HG03354 (cell line): ENCODE data around the gene CNTNAP2.

ENCODE experiments used
- ATAC-seq: cut with Tn5 transposase; IDR thresholded peaks from one replicate; pipeline ENCODE4 v1.9.1; 2021; ENCODE audit warnings: mild to moderate bottlenecking; ENCODE audit not compliant: unreplicated experiment, poor library complexity, severe bottlenecking

Gene CNTNAP2

DNA sequence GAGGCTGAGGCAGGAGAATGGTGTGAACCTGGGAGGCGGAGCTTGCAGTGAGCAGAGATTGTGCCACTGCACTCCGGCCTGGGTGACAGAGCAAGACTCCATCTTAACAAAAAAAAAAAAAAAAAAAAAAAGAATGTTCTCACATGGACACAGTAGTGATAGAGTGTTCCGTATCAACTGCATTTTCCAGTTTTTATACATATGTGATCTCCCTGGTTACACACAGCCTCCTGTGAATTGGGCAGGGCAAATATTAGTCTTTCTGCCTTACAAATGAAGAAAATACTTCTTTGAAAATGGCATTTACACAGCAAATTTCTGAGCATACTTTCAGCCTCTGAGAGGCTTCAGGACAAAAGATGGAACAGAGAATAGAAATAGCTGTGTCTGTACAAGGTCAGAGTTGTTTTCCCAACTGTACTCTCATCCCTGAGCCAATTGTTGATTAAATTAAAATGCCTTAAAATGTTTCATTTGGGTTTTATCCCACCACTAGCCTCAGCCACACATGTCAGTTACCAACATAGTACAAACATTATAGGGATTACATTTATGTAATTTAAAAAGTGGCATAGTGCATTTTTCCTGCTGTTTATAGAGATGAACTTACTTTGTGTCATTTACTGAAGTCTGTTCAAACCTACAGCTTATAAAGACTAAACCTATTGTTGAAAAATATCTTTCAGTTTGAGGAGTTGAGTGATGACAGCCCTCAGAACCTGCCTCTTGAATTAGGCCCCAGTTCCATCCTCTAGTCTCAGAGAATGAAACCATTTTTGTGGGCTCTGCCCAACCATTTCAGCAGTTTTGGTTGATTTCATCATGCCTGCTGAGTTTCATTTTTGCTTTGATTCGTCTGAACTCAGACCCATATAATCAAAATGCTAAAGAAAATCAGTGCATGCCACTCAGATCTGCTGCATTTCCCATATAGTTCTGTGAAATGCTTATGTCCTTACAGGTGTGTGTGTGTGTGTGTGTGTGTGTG lies 1864.5 kb downstream of the CNTNAP2 start:
- ATAC-seq: peak; percentile 69

DNA sequence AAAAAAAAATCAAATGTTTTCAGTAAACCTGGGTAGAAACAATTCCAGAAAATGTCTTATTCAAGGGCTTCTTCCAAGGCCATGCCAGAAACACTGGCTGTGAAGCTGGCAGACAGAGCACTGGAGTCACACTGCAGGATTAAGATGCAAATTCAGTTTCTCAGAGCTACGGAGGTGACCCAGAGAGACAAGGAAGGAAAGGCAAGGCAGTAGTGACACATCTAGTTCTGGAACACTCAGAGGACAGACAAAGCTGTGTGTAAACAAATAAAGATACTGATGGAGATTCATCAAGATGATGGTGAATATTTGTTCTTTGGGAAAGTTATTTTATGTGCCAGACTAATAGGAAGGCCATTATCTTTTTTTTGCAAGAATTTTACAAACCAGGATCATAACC lies 1865.7 kb downstream of the CNTNAP2 start:
- ATAC-seq: no peak

DNA sequence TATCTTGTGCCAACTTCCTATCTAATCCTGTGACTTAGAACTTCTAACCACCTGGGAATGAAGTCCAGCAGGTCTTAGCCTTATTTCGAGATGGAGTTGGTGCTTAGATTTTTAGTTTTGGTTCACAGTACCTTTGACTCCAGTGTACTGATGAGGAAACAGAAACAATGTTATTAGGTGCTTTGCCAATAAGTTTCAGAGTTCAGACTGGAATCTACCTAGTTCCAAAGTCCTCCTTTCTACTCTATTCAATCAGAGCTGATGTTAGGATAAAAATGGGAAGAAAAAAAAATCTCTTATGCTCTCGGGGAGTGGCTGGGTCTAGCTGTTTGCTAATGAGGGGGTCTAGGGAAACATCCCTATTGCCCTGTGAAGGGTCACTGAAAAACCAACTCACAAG lies 1867.7 kb downstream of the CNTNAP2 start:
- no peak for ATAC-seq

DNA sequence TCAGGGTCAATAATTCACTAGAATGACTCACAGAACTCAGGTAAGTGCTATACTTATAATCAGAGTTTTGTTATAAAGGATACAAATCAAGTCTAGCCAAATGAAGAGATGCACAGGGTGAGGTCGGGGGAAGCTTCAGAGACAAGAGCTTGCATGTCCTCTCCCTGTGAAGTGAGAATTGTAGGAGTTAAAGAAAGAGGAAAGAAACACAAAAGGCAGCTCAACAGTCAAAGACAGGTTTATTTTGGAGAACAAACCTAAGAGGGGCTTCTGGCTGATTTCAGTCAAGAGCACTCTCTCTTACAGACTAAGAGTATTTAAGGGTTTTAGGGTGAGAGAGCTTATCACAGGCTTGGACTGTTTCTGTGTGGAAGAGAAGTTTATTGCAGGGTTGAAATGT lies 1873.5 kb downstream of the CNTNAP2 start:
- ATAC-seq: no peak

DNA sequence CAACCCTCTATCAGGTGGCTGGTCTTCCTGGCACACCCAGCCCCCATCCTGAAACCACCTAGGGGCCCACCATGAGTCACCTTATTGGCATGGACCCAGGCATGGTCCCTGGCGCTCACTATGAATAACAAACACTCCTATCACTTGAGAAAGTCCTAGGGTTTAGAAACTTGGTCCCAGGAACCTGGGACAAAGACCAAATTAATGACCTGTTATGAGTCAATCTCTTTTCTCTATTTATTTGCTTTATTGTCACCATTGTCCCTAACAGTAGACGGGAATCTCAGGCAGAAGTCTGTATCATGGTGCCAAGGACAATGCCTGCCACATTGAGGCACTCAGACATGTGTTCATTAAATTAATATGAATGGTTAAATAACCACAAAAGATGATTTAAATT lies 1874.3 kb downstream of the CNTNAP2 start:
- no peak for ATAC-seq

DNA sequence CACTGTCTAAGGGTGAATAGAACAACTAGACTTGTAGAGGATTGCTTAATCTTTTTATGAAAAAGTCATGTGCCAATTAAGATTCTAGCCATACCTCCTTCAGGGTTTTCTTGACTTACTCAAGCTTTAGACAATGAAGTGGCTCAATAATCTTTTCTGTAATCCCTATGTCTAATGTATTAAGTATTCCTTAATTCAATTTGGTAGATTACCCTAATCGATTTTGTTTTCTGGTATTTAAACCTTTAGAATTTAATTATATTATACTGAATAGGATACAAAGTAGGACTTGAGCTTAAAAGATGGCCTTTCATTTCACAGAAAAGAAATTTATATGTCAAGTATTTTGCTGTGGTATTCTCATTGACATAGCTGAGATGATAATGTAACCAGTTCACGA lies 1876.1 kb downstream of the CNTNAP2 start:
- no peak for ATAC-seq

DNA sequence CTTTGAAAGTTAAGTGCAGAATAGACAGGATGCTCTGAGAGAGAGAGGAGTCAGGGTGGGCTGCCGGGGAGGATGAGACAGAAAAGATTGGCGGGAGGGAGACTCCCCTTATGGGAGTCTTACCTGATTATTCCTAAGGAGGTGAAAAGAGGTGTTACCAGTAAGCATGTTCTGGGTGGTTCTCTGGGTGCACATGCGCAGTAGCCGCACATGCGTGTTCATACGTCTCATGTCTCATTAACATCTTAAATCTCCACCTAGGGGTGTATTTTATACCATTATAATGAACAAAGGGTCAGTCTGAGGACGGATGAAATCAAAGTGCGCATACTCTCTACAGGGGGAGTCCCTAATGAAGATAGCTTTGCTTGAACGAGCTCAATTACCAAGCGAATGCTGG lies 1881.0 kb downstream of the CNTNAP2 start:
- ATAC-seq: no peak

DNA sequence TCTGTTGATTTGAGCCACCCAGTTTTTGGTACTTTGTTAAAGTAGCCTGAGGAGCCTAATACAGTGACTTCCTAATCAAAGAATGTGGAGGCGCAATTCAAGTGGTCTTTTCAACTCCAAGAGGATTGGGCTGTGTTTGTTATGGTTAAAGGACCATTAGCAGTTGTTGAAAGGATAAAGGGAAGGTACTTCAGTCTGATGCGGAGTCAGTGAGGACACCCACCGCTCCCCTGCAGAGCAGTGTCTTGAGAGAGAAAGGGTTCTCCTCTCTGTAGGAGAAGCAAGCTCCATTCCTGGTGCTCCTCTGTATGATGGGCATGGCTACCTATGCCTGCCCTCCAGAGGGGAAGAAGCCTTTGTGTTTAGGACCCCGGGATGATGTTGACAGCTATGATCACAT lies 1883.4 kb downstream of the CNTNAP2 start:
- ATAC-seq: no peak

DNA sequence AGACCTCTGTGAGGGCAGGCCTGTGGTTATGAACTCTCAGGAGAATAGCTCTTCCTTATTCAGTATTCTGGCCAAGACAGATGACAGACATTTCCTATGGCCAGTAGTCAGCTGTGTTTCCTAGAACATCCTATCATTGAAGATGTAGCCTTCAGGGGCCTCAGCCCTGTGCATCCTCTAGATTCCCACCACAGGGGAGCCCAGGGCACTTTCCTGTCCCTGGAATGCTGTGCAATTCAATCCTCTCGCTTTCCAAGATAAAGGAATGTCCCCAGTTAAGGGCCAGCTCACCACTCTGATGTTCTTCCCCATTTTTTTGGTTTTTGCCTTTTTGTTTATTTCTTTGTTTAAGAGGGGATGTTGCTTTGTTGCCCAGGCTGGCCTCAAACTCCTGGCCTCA lies 1895.2 kb downstream of the CNTNAP2 start:
- no peak for ATAC-seq

DNA sequence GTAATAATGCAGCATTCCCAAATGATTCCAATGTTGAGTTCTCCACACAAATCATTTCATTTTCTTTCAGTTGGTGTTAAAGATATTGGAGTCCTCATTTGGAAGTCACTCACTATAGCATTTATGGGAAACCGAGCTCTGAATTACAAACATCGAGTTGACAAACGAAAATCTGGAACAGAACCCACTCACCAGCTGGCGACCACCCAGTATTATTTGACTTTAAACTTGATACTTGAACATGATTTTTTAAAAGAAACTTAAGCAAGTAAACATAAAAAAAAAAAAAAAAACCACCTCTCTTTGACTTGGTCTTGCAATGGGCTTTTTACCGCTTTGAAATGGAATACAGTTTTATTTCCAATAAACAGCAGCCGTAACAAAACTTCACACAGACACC lies 1897.4 kb downstream of the CNTNAP2 start:
- ATAC-seq: no peak

DNA sequence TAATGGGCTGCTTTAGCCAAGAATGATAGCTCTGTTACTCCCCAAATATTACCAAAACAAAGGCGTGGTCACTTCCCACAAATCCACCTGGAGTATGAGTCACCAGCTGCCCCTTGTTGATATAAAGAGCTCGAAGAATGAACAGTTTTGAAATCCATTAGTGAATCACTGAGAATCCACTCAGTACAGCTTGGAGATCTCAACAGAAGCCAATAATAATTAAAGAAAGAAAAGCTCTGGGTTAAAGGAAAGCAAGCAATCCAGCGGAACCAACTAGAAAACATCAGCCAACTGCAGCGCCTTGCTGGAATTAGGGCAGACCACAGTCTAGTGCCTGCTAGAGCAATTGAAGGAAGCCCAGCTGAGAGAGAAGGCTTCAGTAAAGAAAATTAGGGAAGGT lies 1897.9 kb downstream of the CNTNAP2 start:
- ATAC-seq: no peak

DNA sequence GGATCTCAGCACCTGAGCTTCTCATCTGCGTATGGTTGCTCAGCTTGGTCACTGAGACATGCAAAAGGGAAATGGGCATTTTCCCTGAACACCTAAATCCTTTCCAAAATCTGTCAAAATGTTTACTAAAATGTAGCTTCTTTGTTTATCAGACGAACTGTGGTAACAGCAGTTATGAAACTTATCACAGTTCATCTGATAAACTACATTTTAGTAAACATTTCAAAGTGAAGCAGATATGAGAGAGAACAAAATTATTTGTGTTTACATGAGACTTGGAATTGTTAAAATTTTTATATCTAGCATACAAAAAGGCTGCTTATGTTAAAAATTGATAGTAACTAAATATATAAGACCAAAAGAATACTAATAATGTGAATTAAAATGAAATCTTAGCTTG lies 1900.5 kb downstream of the CNTNAP2 start:
- ATAC-seq: no peak

DNA sequence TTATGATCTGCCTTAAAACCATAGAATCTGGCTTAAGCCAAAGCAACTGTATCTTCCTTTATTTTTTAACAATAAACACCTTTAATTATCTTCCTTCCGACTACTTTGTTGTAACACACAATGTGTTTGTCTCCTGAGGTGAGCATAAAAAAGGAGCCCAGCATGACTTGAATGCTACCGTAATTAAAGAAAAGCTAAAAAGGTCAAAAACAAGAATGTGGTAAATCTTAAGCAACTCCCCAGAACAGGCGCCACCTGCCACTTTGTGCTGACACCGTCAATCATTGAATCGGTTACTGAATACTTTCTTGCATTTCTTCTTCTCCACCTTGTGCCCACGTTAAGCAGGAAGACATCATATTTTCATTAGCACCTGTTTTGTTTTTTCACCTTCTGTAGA lies 1904.1 kb downstream of the CNTNAP2 start:
- ATAC-seq: no peak

DNA sequence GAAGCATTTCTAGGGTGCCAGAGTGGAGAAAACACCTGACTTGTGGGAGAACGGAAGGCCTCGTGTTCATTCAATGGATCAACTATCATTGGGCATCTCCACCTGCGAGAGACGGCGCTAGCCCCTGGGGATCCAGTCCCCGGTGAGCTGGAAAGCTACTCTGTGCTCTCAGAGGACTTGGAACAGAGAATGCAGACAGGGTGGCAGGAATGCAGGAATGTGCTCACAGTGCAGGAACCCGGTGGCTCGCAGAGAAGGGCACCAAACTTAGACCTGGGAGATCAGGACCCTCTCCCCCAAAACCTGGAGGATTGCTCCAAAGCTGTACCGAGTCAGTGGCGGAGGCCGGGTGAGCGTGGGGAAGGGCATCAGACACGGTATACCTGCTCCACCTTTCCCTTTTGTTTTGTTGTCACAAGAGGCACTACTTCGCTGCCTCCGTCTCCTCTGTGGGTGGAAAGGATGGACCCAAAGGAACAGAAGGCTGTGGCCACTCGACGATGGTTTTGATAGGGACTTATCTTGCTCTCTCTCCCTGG lies 1905.0 kb downstream of the CNTNAP2 start:
- no peak for ATAC-seq

DNA sequence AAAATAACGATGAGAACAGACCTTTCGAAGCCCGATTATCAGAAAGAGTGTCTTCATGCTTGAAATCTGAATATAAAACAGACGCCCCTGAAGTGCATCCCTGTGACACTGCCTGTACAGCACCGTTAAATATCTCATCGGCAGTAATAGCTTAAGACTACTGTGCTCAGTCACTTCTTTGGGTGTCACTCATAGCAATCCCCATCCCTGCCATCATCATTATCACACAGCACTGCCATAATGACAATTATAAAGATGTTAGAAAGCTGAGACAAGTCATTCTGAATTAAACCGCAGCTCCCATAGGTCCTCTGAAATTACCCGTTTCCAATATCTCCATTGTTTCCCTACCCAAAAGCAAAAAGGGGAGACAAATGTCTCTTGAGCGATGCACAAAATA lies 1906.2 kb downstream of the CNTNAP2 start:
- no peak for ATAC-seq

DNA sequence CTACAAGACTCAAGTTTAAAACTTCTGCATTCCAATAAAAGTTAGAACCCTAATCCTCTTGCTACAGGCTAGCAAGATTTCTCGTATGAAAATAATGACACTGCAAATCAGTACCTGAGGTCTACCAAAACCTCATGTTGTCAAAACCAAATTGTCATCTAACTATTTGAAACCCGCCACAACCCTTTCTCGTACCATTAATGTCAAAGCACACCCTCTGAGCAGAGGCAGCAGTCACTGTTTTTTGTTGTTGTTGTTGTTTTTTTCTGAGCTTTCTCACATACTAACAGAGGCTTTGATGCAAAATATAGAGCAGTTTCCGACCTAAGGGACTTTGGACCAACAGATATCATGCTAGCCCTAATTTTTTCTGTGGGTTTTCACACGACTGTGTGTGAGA lies 1910.1 kb downstream of the CNTNAP2 start:
- no peak for ATAC-seq

DNA sequence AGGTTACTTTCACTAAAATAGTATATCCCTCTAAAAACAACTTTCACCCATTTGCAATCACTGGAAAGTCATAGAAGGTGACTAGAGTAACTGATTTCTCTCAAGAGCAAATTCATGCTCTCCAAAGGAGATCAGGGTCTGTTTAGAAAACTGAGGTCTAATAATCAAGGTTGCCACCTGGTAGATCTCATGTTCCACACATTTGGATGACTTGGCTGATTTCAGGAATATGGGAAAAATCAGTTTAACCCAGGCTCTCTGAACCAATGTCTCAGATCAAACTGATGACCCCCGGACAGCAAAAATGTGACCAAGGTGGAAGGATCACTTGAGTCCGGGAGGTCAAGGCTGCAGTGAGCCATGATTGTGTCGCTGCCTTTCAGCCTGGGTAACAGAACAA lies 1911.6 kb downstream of the CNTNAP2 start:
- no peak for ATAC-seq

DNA sequence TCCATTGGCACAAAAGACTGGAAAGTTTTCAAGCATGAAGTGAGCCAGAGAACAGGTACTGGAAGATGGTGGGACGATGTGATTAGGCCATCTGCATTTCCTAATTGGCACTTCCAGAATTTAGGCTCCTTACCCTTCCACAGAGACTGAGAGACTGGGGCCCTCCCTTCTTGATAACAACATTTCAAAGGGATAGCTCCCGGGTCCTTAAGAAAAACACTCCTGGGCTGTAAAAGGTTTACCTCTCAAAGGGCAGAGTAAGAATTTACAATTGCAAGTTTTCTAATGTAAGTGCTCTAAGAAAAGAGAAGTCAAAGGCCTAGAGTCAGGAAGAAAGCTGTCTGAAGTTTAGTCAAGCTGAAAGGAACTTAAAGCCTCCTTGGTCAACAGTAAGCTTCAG lies 1914.4 kb downstream of the CNTNAP2 start:
- no peak for ATAC-seq

DNA sequence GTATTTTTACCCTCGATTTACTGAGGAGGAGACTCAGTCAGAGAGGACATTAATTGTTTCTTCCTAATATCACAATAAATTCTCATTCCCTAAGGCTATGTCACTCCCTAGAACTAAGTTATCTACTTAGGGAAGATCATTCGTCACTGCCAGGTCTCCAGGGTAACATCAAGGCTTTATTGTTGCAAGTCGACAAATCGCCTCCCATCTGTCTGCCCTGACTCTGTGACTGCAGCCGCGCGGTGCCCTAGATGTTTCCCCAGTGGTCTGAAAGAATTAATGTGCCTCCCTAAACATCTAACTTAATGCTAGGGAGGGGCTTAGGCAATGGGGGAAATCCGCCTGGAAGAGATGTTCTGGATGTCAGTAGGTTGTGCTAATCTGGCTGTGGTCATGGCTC lies 1915.2 kb downstream of the CNTNAP2 start:
- no peak for ATAC-seq

DNA sequence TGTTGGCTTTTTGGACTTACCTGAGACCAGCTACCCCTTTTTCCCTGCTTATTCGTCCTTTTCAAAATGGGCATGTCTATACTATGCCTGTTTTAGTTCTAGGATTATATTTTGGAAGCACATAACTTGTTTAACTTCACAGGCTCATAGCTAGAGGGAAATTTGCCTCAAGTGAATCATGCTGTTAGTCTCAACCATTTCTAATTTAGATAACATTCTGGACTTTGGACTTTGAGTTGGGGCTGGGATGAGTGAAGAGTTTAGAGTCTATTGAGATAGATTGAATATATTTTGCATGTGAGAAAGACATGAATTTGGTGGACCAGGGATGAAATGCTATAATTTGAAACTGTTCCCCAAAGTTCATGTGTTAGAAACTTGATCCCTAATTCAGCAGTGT lies 1919.3 kb downstream of the CNTNAP2 start:
- no peak for ATAC-seq

DNA sequence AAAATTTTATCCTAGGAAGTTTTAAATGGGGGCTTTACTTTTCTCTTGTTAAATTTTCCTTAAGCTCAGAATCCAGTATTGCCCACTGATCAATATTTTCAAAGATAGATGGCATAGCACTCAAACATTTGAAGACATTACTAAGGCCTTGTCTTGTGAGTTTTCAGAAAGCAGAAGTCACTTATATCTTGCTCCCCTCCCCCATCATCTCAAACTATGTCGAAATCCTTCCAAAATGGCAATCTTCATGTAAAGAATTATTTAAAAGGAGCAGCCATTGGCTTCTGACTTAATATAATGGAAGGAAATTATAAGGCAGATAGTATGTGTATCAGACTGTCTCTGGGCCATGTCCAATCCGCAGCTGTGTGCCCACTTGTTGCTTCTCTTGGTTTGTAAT lies 1920.4 kb downstream of the CNTNAP2 start:
- ATAC-seq: no peak
